Effector CD8-positive, alpha-beta T cell (primary cell): Measurements from ENCODE around the gene ABCC10.
"Not testable (repeated sequence)": the region's sequence is repeated elsewhere in the genome, so short reads cannot be mapped to it uniquely, and the experiment has no call there.

Experiments used
- DNase-seq: peaks from one replicate; lab custom pipeline; 2025; lab: John Stamatoyannopoulos, UW

The ABCC10 gene

GRCh38 chr6:43407296-43407695, 20.0 kb upstream of the ABCC10 start:
- no peak for DNase-seq

- DNase-seq, result no peak
Observed at GRCh38 chr6:43408259-43408658, 19.1 kb upstream of the ABCC10 start.

GRCh38 chr6:43410776-43411175, 16.6 kb upstream of the ABCC10 start:
- not testable (repeated sequence) for DNase-seq

- no peak for DNase-seq
Observed at GRCh38 chr6:43412541-43412940, 14.8 kb upstream of the ABCC10 start.

- DNase-seq, result no peak
Observed at GRCh38 chr6:43413002-43413401, 14.3 kb upstream of the ABCC10 start.

GRCh38 chr6:43415275-43415674, 12.1 kb upstream of the ABCC10 start:
- DNase-seq, result not testable (repeated sequence)

GRCh38 chr6:43416935-43417334, 10.4 kb upstream of the ABCC10 start:
- no peak for DNase-seq

GRCh38 chr6:43420012-43420709, 7.2 kb upstream of the ABCC10 start:
- no peak for DNase-seq

GRCh38 chr6:43421831-43422230, 5.5 kb upstream of the ABCC10 start:
- DNase-seq, result no peak

GRCh38 chr6:43425083-43425482, 2.3 kb upstream of the ABCC10 start:
- DNase-seq, result not testable (repeated sequence)

- no peak for DNase-seq
Observed at GRCh38 chr6:43426928-43427405, 374 bp upstream of the ABCC10 start.

- no peak for DNase-seq
Observed at GRCh38 chr6:43428112-43428570, 800 bp downstream of the ABCC10 start.

GRCh38 chr6:43428874-43429273, 1.5 kb downstream of the ABCC10 start:
- no peak for DNase-seq

- no peak for DNase-seq
Observed at GRCh38 chr6:43432009-43432945, 4.9 kb downstream of the ABCC10 start.

- no peak for DNase-seq
Observed at GRCh38 chr6:43433148-43433547, 5.8 kb downstream of the ABCC10 start.

- DNase-seq, result no peak
Observed at GRCh38 chr6:43434001-43434840, 6.9 kb downstream of the ABCC10 start.

- DNase-seq, result no peak
Observed at GRCh38 chr6:43434943-43435342, 7.6 kb downstream of the ABCC10 start.

GRCh38 chr6:43435682-43436437, 8.5 kb downstream of the ABCC10 start:
- no peak for DNase-seq

GRCh38 chr6:43436577-43437282, 9.4 kb downstream of the ABCC10 start:
- DNase-seq, result no peak

GRCh38 chr6:43437700-43438099, 10.4 kb downstream of the ABCC10 start:
- DNase-seq, result no peak
